Naive thymus-derived CD8-positive, alpha-beta T cell (primary cell): ENCODE measurements around the gene OTUD6A. TPM values are rescaled to one million over a fixed set of nuclear protein-coding genes. Genes with fewer than 3 reads are reported as not detected.

Experiments
- ATAC-seq, 2 donors: fragments of 150-1000 bp; cut with Tn5 transposase in 1 of 2; sonication (Bioruptor Pico), chemical (Tn5 transposase) in 1 of 2; 1 replicate in 1 of 2; 2 replicates in 1 of 2; pipeline ENCODE4 v1.10.0; 2021; ENCODE audit warnings: mild to moderate bottlenecking in 2 of 2, moderate library complexity in 2 of 2
- POLR2A ChIA-PET: fragments of 350-600 bp; sonication (Branson Sonifier 250); formaldehyde crosslinking; loops from one replicate; lab custom pipeline; 2021; ENCODE audit warnings: antibody characterized with exemption; lab: Charles Lee
- DNase-seq, 10 donors: peaks; one replicate each; pipeline versions ENCODE4 v3.0.0 to v3.0.0-alpha.2; 2020 to 2022
- H3K27ac Mint-ChIP-seq, 10 donors: one replicate each; pipeline ENCODE4 v1.8.0; 2020 to 2022; ENCODE audit warnings: mild to moderate bottlenecking in 10 of 10, mixed read lengths in 10 of 10, moderate library complexity in 4 of 10, inconsistent platforms in 1 of 10
- H3K27me3 Mint-ChIP-seq, 5 donors: one replicate each; pipeline ENCODE4 v1.8.0; 2021 to 2022; ENCODE audit warnings: mixed read lengths in 5 of 5
- H3K36me3 Mint-ChIP-seq, 3 donors: one replicate each; pipeline ENCODE4 v1.8.0; 2020 to 2022; ENCODE audit warnings: mixed read lengths in 3 of 3, mild to moderate bottlenecking in 2 of 3, inconsistent platforms in 1 of 3
- H3K4me1 Mint-ChIP-seq, 4 donors: one replicate each; pipeline ENCODE4 v1.8.0; 2021 to 2022; ENCODE audit warnings: mixed read lengths in 4 of 4
- H3K4me3 Mint-ChIP-seq, 10 donors: one replicate each; pipeline ENCODE4 v1.8.0; 2020 to 2022; ENCODE audit warnings: mild to moderate bottlenecking in 10 of 10, mixed read lengths in 10 of 10, moderate library complexity in 6 of 10, inconsistent platforms in 1 of 10
- H3K9me3 Mint-ChIP-seq, 9 donors: one replicate each; pipeline ENCODE4 v1.8.0; 2020 to 2022; ENCODE audit warnings: mixed read lengths in 9 of 9, mild to moderate bottlenecking in 3 of 9, inconsistent platforms in 1 of 9, moderate library complexity in 1 of 9
- polyA plus RNA-seq, 3 donors: library from polyadenylated mRNA; unstranded; fragments of 300-500 nt; fragmentation: Illumina TruSeq; gene quantifications; one replicate each; pipeline ENCODE4 v1.2.3, GENCODE V29; 2021
- total RNA-seq, 8 experiments: library from RNA in 2 of 8; stranded (reverse) in 2 of 8; gene quantifications; one replicate each; pipeline ENCODE4 v1.2.3 and lab custom pipeline; 2021 to 2026

Gene OTUD6A
- total and polyA plus RNA-seq, 5 experiments from 2014 or later = not detected

DNA sequence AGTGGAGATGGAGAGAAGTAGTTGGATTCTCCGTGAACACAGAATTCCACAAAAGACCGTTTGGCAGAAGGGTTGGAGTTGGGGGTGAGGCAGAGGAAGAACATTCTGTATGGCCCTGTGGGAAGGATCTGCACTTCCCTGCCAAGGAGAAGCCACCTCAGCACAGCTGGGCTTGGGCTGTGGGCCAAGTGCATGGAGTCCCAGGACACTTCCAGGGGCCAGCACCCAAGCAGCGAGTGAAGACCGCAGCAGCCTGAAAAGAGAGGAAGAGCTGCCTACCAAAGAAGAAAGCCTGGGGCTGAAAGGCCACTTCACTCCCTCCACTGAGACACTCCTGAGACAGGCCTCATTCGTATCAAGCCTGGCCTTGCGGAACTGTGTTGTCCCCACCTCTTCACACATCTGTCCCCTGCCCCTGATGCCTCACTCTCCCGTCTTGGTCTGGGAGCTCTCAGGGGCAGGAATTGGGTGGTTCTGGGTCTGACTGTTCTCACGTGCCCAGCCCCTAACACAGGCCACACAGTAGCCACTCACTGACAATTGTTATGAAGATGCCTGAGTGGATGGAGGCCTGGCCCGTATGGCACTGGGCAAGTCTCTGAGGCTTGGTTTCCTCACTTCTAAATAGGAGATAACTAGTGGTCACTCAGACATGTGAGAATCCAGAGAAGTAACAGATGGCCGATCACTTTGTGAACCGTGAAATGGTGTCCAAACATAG lies 9.2 kb upstream of the OTUD6A start:
- no peak for ATAC-seq
- Mint-ChIP-seq H3K27me3 (peaks cover 0 to 19% (median 2%) of the 10 kb centered on the region in 5 donors), H3K36me3 (no peaks in the 10 kb centered on the region), H3K27ac (no peak overlapping the region), H3K4me1 (no peaks in the 10 kb centered on the region), H3K9me3 (no peaks in the 10 kb centered on the region), H3K4me3 (no peak overlapping the region)
- POLR2A ChIA-PET = no interaction called here
- no peak for DNase-seq

DNA sequence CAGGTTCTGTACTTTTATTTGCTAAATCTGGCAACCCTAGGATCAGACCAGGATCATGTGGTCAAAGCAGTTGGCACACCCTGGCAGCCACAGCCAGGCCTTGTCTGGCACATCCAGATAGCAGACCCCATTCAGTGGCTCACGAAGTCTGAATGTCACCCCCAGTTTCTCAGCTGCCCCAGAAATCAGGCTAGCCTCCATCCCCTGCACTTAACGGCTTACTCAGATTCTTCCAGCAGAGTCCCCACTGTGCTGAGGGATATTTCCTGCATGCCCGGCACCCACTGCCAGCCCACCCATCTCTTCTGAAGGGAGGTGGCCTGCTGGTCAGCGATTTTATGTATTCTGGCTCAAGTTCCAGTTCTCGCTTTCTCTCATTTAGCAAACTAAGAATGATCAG lies 7.9 kb upstream of the OTUD6A start:
- no peaks in the 10 kb centered on the region for H3K4me1 Mint-ChIP-seq
- no peak for DNase-seq
- H3K27me3 Mint-ChIP-seq = peaks cover 0 to 16% (median 0%) of the 10 kb centered on the region in 5 donors
- POLR2A ChIA-PET = no interaction called here
- no peak overlapping the region for H3K27ac Mint-ChIP-seq
- no peaks in the 10 kb centered on the region for H3K9me3 Mint-ChIP-seq
- ATAC-seq = no peak
- no peak overlapping the region for H3K4me3 Mint-ChIP-seq
- H3K36me3 Mint-ChIP-seq = no peaks in the 10 kb centered on the region

DNA sequence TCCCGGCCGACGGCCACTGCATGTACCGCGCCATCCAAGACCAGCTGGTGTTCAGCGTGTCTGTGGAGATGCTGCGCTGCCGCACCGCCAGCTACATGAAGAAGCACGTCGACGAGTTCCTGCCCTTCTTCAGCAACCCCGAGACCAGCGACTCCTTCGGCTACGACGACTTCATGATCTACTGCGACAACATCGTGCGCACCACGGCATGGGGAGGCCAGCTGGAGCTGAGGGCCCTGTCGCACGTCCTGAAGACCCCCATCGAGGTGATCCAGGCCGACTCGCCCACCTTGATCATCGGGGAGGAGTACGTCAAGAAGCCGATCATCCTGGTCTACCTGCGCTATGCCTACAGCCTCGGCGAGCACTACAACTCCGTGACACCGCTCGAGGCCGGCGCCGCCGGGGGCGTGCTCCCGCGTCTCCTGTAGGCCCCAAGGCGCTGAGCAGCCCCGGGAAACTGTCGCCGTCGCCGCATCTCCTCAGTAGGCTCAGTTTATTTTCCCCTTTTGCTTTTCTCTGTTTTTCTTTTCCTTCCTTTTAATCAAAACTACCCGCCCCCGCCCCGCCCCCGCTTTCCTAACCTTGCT lies 799 bp downstream of the OTUD6A start:
- H3K27me3 Mint-ChIP-seq = peaks cover 0 to 23% (median 9%) of the 10 kb centered on the region in 5 donors
- H3K4me3 Mint-ChIP-seq = no peak overlapping the region
- POLR2A ChIA-PET = no interaction called here
- H3K36me3 Mint-ChIP-seq = no peaks in the 10 kb centered on the region
- DNase-seq = no peak
- no peaks in the 10 kb centered on the region for H3K4me1 Mint-ChIP-seq
- H3K27ac Mint-ChIP-seq = no peak overlapping the region
- no peak for ATAC-seq
- peaks cover 0 to 2% (median 0%) of the 10 kb centered on the region in 9 donors for H3K9me3 Mint-ChIP-seq

DNA sequence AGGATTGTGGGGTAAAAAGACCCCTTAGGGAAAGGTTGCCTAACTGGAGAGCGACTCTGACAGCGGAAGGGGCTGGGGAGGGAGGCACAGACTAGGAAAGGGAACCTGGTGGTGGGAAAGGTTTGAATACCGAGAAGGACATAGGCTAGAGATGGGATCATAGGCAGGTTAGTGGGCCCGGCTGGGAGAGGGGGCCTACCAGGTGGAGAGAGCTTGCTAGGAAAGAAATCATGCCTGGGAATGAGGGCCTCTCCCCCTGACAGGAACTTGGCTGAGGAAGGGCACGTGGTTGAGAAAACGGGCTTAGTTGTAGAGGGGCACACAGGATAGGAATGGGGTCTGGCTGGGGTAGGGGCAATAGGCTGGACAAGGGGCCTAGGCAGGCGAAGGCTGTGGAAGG lies 4.4 kb downstream of the OTUD6A start:
- Mint-ChIP-seq H3K9me3 (peaks cover 0 to 2% (median 0%) of the 10 kb centered on the region in 9 donors), H3K27ac (peak overlapping the region in 1 of 10 donors; percentile 57), H3K4me1 (no peaks in the 10 kb centered on the region), H3K27me3 (peaks cover 0 to 23% (median 9%) of the 10 kb centered on the region in 5 donors), H3K4me3 (no peak overlapping the region), H3K36me3 (no peaks in the 10 kb centered on the region)
- ATAC-seq (no peak), DNase-seq (no peak)
- POLR2A ChIA-PET = no interaction called here

DNA sequence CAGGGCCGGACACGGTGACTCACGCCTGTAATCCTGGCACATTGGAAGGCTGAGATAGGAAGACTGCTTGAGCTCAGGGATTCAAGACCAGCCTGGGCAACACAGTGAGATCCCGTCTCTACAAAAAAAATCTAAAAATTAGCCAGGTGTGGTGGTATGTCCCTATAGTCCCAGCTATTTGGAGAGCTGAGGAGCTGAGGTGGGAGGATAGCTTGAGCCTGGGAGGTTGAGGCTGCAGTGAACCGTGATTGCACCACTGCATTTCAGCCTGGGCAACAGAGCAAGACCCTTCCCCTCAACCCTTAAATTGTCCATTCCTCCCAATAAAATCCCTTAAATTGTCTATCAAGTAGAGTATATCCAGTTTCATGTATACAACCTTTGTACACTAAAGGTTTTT lies 17.0 kb downstream of the OTUD6A start:
- no peak overlapping the region for H3K27ac Mint-ChIP-seq
- no peak overlapping the region for H3K4me3 Mint-ChIP-seq
- H3K9me3 Mint-ChIP-seq = peaks cover 0 to 13% (median 0%) of the 10 kb centered on the region in 9 donors
- peaks cover 0 to 4% (median 0%) of the 10 kb centered on the region in 3 donors for H3K36me3 Mint-ChIP-seq
- ATAC-seq (no peak), DNase-seq (no peak)
- H3K4me1 Mint-ChIP-seq = no peaks in the 10 kb centered on the region
- POLR2A ChIA-PET = no interaction called here
- H3K27me3 Mint-ChIP-seq = peaks cover 0 to 3% (median 0%) of the 10 kb centered on the region in 5 donors

DNA sequence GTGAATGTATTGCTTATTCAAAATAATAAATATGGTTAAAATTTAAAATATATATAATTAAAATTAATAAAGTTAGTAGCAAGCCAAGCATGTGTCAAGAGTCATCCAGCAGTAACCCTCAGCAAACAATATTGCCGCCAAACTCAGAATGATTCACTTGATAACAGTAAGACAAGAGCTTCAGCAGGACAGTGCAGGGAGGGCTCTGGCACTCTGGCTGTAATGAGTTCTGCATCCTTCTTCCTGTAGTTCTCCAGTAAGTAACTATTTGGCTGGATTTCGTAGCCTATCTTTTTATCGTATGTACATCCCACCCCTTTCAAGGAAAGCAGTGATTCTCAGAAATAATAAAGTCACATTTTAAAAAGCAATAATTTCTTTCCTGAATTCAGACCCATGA lies 17.6 kb downstream of the OTUD6A start:
- no peak overlapping the region for H3K4me3 Mint-ChIP-seq
- peaks cover 0 to 3% (median 0%) of the 10 kb centered on the region in 5 donors for H3K27me3 Mint-ChIP-seq
- DNase-seq = no peak
- POLR2A ChIA-PET = no interaction called here
- H3K4me1 Mint-ChIP-seq = no peaks in the 10 kb centered on the region
- ATAC-seq = no peak
- peaks cover 0 to 13% (median 0%) of the 10 kb centered on the region in 9 donors for H3K9me3 Mint-ChIP-seq
- H3K36me3 Mint-ChIP-seq = peaks cover 0 to 4% (median 0%) of the 10 kb centered on the region in 3 donors
- no peak overlapping the region for H3K27ac Mint-ChIP-seq

DNA sequence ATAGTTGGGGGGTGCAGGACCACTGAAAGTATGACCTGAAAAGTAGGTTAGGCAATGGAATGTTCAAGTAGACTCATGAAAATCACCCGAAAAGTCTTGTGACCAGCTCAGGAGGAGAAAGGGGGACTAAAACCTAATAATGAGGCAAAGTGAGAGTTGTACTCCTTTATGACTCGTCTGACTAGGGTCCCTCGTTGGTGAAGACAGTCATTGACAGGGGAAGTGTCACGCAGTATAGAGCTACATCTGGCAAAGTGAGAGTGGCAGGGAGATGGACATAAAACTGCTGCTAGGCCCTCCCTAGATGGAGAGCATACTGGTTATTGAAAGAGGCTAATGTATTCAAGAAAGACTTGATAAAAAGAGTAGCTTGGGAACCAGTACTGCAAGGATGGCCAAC lies 20.5 kb downstream of the OTUD6A start:
- Mint-ChIP-seq H3K4me3 (no peak overlapping the region), H3K36me3 (peaks cover 0 to 4% (median 0%) of the 10 kb centered on the region in 3 donors), H3K27ac (no peak overlapping the region), H3K9me3 (peaks cover 0 to under 1% (median 0%) of the 10 kb centered on the region in 9 donors), H3K27me3 (peaks cover 0 to 3% (median 0%) of the 10 kb centered on the region in 5 donors), H3K4me1 (no peaks in the 10 kb centered on the region)
- ATAC-seq = no peak
- DNase-seq = no peak
- POLR2A ChIA-PET = no interaction called here

DNA sequence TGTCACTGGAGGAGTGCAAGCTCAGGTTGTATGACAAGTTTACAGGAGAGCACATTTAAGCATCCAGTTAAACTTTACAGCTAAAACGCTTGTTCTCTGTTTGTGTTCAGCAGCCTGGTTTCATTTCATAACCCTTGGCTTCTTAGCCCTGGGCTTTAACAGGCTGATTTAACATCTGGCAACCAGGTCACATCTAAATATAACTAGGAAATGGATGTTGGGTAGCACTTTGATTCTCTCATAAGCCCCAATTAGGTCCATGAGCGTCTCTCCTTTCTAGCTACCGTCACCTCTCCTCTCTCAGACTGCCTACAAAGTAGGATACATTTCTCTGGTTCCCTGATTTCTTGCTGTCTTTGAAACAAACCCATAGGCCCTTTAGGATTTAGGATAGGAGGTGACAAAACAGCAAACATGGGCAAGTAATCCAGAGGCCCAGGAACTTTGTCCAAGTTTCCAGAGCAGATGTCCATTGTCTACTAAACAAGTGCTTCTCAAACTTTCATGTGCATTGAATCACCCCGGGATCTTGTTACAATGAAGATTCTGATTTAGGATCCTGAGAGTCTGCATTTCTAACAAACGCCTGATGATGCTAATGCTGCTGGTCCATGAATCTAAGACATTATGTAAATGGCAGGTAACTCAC lies 22.5 kb downstream of the OTUD6A start:
- DNase-seq = no peak
- ATAC-seq = no peak
- Mint-ChIP-seq H3K4me1 (peaks cover 0 to 4% (median 1%) of the 10 kb centered on the region in 4 donors), H3K4me3 (no peak overlapping the region), H3K27me3 (no peaks in the 10 kb centered on the region), H3K36me3 (no peaks in the 10 kb centered on the region), H3K27ac (no peak overlapping the region), H3K9me3 (no peaks in the 10 kb centered on the region)
- POLR2A ChIA-PET = no interaction called here

DNA sequence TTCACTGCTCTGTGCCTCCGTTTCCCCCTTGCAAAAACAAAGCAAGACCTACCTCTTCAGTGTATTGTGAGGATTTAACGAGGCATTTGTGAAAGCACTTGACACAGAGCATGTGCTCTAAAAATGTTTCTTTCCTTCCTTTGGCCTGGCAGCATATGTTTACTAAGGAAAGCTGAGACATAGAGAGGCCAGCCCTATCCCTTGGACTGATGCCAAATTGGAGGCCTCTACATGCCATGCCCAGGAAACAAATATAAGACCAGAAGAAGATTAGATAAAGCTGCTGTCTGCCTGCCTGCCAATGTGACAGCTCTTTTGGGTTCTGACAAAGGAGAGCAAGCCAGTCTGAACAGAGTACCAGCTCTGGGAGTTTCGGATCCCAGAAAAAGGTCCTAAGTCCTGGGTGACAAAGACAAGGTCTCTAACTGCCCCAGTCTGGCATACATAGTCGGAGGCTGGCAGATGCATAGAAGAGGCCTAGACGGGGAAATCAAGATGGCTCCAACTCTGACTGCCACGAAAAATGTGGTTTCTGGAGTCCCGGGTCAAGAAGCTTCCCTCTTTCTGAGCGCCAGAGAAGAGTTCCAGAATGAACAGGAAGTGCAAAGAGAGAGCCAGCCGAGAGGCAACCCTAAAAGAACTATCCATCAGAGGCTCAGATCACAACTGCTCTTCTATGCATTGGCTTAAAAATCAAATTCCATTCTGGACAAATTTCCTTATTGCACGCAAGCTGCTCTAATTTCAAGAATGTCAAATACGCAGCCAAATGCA lies 25.8 kb downstream of the OTUD6A start:
- POLR2A ChIA-PET = no interaction called here
- ATAC-seq = no peak
- Mint-ChIP-seq H3K9me3 (no peaks in the 10 kb centered on the region), H3K4me3 (no peak overlapping the region), H3K4me1 (peaks cover 0 to 8% (median 1%) of the 10 kb centered on the region in 4 donors), H3K27me3 (no peaks in the 10 kb centered on the region), H3K36me3 (no peaks in the 10 kb centered on the region), H3K27ac (no peak overlapping the region)
- no peak for DNase-seq

DNA sequence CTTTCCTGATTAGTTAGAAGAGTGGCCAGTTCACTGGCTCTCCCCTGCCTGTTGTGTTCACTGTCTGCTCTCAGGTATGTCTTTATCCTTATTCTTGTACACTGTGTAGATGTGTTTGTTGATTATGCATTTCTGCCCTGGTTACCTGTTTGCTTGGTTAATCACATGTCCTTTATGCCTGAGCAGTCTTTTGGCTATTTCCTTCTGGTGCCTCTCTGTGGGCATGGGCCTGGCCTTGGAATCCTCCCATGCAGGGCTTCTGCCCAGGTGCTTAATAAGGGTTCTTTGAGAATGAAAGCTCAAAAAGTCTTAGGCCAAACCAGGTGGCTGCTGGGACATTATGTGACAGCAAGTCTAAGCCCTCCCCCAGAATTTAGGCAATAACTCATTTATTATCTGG lies 26.5 kb downstream of the OTUD6A start:
- no peaks in the 10 kb centered on the region for H3K9me3 Mint-ChIP-seq
- POLR2A ChIA-PET = no interaction called here
- H3K36me3 Mint-ChIP-seq = no peaks in the 10 kb centered on the region
- ATAC-seq (no peak), DNase-seq (no peak)
- H3K27me3 Mint-ChIP-seq = no peaks in the 10 kb centered on the region
- H3K27ac Mint-ChIP-seq = no peak overlapping the region
- H3K4me1 Mint-ChIP-seq = peaks cover 0 to 8% (median 1%) of the 10 kb centered on the region in 4 donors
- H3K4me3 Mint-ChIP-seq = no peak overlapping the region

DNA sequence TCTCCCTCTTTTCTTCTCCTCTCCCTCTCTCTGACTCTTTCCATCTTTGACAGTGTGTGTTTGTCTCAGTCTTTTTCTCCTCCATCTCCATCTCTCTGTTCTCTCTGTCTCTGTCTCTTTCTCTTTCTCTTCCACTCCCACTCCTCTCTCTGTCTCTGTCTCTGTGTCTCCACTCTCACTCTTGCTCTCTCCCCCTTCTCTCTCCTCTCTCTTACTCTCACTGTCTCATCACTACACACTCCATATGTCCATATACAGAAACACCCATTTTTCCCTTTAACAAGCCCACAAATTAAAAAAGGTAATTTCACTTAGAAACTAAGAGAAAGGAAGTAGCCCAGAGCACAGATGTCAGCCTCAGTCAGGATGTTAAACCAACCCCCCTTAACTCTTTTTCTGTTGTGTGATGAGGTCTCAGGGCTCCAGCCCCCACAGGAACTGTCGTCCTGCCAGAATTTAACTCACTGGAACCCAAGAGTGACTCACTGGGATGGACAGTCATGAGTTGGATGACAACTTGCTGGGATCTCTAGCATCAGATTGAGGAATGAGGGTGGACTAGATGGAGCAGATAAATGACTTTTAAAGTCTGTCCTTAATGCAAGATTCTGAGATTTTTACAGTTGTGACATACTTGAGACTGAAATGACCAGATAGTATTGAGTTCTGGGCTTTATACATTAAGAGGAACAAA lies 27.5 kb downstream of the OTUD6A start:
- Mint-ChIP-seq H3K4me3 (no peak overlapping the region), H3K36me3 (no peaks in the 10 kb centered on the region), H3K27ac (no peak overlapping the region), H3K27me3 (no peaks in the 10 kb centered on the region), H3K4me1 (peaks cover 0 to 8% (median 1%) of the 10 kb centered on the region in 4 donors), H3K9me3 (no peaks in the 10 kb centered on the region)
- DNase-seq (no peak), ATAC-seq (no peak)
- POLR2A ChIA-PET = no interaction called here

DNA sequence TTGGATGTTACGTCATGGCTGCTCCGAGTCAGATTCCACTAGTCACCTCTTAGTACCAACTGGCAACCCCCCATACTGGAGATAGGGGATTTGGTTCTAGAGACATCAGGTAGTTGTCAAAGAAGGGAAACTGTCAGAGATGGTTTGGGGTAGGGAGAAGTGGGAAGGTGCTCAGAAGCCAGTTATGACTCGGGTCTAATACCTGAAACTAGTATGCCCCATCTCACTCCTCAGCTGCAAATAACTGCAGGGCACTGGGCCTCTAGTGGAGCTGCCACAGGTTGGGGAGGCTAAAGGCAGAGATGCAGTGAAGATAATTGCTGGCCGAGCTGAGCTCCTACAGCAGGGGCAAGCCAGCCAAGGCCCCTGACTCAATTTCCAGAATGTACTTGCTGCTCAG lies 30.0 kb downstream of the OTUD6A start:
- no peaks in the 10 kb centered on the region for H3K36me3 Mint-ChIP-seq

More for the DNA sequence above, 30.0 kb downstream of the OTUD6A start:
- Mint-ChIP-seq H3K27me3 (peaks cover 0 to 10% (median 0%) of the 10 kb centered on the region in 5 donors), H3K4me3 (no peak overlapping the region), H3K4me1 (peaks cover 0 to 8% (median 1%) of the 10 kb centered on the region in 4 donors), H3K27ac (no peak overlapping the region), H3K9me3 (no peaks in the 10 kb centered on the region)
- no peak for DNase-seq
- POLR2A ChIA-PET = no interaction called here
- ATAC-seq = no peak
